Type B pancreatic cell (in vitro differentiated cells): ENCODE measurements around the gene MRTFB. TPM values are rescaled to one million over a fixed set of nuclear protein-coding genes. Genes with fewer than 3 reads are reported as not detected.

Source experiments
- DNase-seq: peaks from one replicate; pipeline ENCODE4 v3.0.0; 2021; ENCODE audit warnings: mixed read lengths; ENCODE audit not compliant: unreplicated experiment; ENCODE audit errors: extremely low spot score
- H3K27ac Mint-ChIP-seq: 2 replicates; pipeline ENCODE4 v1.8.0; 2021; ENCODE audit warnings: mild to moderate bottlenecking, mixed read lengths
- H3K27me3 Mint-ChIP-seq: 2 replicates; pipeline ENCODE4 v1.8.0; 2021; ENCODE audit warnings: mixed read lengths
- H3K36me3 Mint-ChIP-seq: 2 replicates; pipeline ENCODE4 v1.8.0; 2021; ENCODE audit warnings: mixed read lengths
- H3K4me1 Mint-ChIP-seq: one replicate; pipeline ENCODE4 v1.8.0; 2021; ENCODE audit warnings: mixed read lengths; ENCODE audit not compliant: unreplicated experiment
- H3K4me3 Mint-ChIP-seq: 2 replicates; pipeline ENCODE4 v1.8.0; 2021; ENCODE audit warnings: mild to moderate bottlenecking, mixed read lengths
- H3K9me3 Mint-ChIP-seq: 2 replicates; pipeline ENCODE4 v1.8.0; 2021; ENCODE audit warnings: mixed read lengths
- CTCF ChIP-seq: fragments of 200-600 bp; sonication (generic); conservative IDR thresholded peaks from 2 replicates; pipeline ENCODE4 v1.5.0; 2021; ENCODE audit warnings: antibody characterized with exemption, mild to moderate bottlenecking
- total RNA-seq: library from RNA; stranded (reverse); gene quantifications from 2 replicates; pipeline ENCODE4 v1.2.1, GENCODE V29; 2021; ENCODE audit warnings: low replicate concordance

MRTFB gene
- total RNA-seq, 1 donor from 2014 or later = 61.0 TPM

DNA sequence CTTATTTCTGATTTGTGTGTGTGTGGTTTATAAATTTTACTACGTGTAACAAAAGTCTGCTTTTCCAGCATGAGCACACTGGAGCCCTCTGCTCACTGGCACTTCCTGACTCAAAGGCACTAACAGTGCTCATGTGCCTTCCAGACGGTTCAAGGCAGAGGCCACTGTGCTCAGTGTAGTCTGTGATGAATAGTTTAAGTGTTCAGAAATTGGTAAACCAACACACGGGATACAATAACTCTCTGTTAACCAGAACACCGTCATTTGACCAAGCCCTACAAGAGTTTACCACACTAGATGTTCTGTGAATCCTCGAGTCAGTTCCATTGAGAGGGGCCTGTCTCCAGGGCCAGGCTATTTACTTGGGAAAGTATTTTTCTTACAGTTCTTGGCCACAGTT, 191.9 kb downstream of the MRTFB start:
- no peak overlapping the region for H3K27ac Mint-ChIP-seq
- no peaks in the 10 kb centered on the region for H3K27me3 Mint-ChIP-seq
- peaks cover 36% of the 10 kb centered on the region for H3K36me3 Mint-ChIP-seq
- no peak for TF ChIP-seq CTCF
- no peak overlapping the region for H3K4me3 Mint-ChIP-seq
- no peaks in the 10 kb centered on the region for H3K4me1 Mint-ChIP-seq
- DNase-seq = no peak
- no peaks in the 10 kb centered on the region for H3K9me3 Mint-ChIP-seq

DNA sequence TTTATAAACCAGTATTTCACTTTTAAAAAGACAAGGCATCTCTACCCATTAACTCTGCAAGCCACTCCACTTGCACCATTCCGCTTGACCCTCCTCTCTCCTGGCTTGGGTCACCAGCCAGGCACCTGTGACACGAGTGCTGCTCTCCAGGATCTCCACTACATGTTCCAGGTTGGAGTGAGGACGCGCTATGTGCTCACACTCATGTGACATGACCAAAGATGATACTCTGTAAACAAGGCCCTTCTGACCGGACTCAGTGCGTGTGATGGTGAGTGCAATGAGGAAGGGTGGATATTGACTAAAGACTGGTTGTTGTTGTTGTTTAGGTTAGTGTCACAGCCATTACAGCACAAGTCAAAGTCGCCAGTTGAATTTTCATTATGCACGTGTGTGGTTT, 192.7 kb downstream of the MRTFB start:
- H3K27ac Mint-ChIP-seq = no peak overlapping the region
- no peaks in the 10 kb centered on the region for H3K4me1 Mint-ChIP-seq
- no peak for DNase-seq
- peaks cover 35% of the 10 kb centered on the region for H3K36me3 Mint-ChIP-seq
- no peak overlapping the region for H3K4me3 Mint-ChIP-seq
- H3K27me3 Mint-ChIP-seq = no peaks in the 10 kb centered on the region
- TF ChIP-seq CTCF = no peak
- H3K9me3 Mint-ChIP-seq = no peaks in the 10 kb centered on the region

GRCh38 chr16:14264327-14264943, 193.3 kb downstream of the MRTFB start:
- no peak overlapping the region for H3K4me3 Mint-ChIP-seq
- H3K4me1 Mint-ChIP-seq = no peaks in the 10 kb centered on the region

GRCh38 chr16:14268073-14268472, 197.0 kb downstream of the MRTFB start:
- no peaks in the 10 kb centered on the region for H3K27me3 Mint-ChIP-seq
- DNase-seq = no peak
- H3K9me3 Mint-ChIP-seq = peaks cover 7% of the 10 kb centered on the region
- H3K36me3 Mint-ChIP-seq = peaks cover 43% of the 10 kb centered on the region
- H3K4me1 Mint-ChIP-seq = no peaks in the 10 kb centered on the region
- H3K4me3 Mint-ChIP-seq = no peak overlapping the region
- no peak for TF ChIP-seq CTCF
- no peak overlapping the region for H3K27ac Mint-ChIP-seq

More at GRCh38 chr16:14264327-14264943, 193.3 kb downstream of the MRTFB start:
- Mint-ChIP-seq H3K9me3 (peaks cover 4% of the 10 kb centered on the region), H3K27me3 (no peaks in the 10 kb centered on the region), H3K36me3 (peaks cover 42% of the 10 kb centered on the region), H3K27ac (no peak overlapping the region)
- DNase-seq = no peak
- no peak for TF ChIP-seq CTCF

GRCh38 chr16:14275934-14276333, 204.8 kb downstream of the MRTFB start:
- Mint-ChIP-seq H3K27ac (no peak overlapping the region), H3K27me3 (no peaks in the 10 kb centered on the region), H3K4me1 (peaks cover 5% of the 10 kb centered on the region), H3K36me3 (peaks cover 5% of the 10 kb centered on the region), H3K4me3 (no peak overlapping the region), H3K9me3 (no peaks in the 10 kb centered on the region)
- DNase-seq = no peak
- TF ChIP-seq CTCF = no peak

GRCh38 chr16:14278749-14279148, 207.6 kb downstream of the MRTFB start:
- Mint-ChIP-seq H3K9me3 (no peaks in the 10 kb centered on the region), H3K27ac (no peak overlapping the region)
- DNase-seq = no peak

More at GRCh38 chr16:14278749-14279148, 207.6 kb downstream of the MRTFB start:
- no peak for TF ChIP-seq CTCF
- Mint-ChIP-seq H3K4me1 (peaks cover 5% of the 10 kb centered on the region), H3K36me3 (no peaks in the 10 kb centered on the region), H3K27me3 (no peaks in the 10 kb centered on the region), H3K4me3 (no peak overlapping the region)
